HG03159 (cell line): ENCODE measurements around the gene IGFBP3.

Source experiments
- ATAC-seq: cut with Tn5 transposase; IDR thresholded peaks from one replicate; pipeline ENCODE4 v1.9.1; 2021; ENCODE audit warnings: mild to moderate bottlenecking, moderate library complexity; ENCODE audit not compliant: unreplicated experiment

The IGFBP3 gene

DNA sequence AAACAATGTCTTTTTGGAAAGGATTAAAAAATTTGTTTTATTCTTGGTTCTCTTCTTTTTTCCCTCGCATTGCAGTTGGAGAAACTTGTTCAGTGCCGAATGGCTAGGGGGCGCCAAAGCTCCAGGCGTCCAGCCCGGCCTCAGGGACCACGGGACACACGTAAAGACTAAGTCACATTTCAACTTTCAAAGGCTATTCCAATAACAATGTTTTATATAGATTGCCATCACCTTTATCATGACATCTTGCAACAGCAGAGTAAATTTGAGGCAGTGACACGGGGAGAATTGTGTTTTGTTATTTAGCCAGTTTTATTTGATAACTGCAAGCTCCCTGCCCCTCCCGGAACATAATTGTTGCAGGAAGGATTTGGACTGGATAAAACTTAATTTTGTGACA lies 2.2 kb upstream of the IGFBP3 start:
- no peak for ATAC-seq

- ATAC-seq, result no peak
Observed at GRCh38 chr7:45922810-45923209, 1.7 kb upstream of the IGFBP3 start.

DNA sequence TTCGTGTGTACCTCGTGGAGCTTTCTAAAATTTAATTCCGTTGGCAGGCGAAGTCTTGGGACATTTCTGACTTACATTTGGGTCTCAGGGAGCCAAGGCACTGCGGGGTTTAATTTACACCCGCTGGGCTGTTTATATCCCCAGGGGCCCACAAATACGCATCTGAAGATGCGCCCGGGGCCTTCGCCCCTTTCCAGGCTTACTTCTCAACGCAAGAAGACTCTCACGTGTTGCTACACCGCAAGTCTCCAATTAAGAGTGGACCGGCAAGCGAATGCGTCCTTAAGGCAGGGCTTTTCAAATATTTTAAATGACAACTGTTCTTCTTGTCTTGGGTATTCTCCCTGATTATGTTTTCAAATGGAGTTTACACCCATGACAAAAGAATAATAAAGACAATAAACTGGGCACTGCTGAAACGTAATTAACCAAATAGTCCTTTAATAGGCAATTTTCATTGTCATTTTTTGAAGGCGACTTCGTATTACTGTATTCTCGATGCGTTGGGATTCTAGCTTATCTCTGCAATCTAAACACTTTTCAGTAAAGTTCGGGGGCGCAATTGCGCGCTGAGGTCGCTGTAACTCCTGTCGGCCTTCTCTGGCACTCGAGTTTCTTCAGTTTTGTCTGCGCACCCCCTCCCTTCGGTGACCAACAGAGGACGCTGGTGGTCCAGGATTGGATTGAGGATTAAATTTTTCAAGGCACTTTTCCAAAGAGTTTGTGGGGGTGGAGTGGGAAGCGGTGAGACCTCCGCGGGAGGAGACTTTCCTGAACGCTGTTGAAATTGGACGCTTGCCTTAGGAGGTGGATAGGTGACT lies 837 bp upstream of the IGFBP3 start:
- no peak for ATAC-seq

GRCh38 chr7:45921381-45921698 lies 268 bp upstream of the IGFBP3 start:
- ATAC-seq, result no peak

- ATAC-seq, result no peak
Observed at GRCh38 chr7:45919993-45920459, 1.0 kb downstream of the IGFBP3 start.

- ATAC-seq, result no peak
Observed at GRCh38 chr7:45919231-45919784, 1.8 kb downstream of the IGFBP3 start.

GRCh38 chr7:45918556-45918955 lies 2.5 kb downstream of the IGFBP3 start:
- ATAC-seq, result no peak

- ATAC-seq, result peak; percentile 86
Observed at GRCh38 chr7:45917658-45918057, 3.4 kb downstream of the IGFBP3 start.

DNA sequence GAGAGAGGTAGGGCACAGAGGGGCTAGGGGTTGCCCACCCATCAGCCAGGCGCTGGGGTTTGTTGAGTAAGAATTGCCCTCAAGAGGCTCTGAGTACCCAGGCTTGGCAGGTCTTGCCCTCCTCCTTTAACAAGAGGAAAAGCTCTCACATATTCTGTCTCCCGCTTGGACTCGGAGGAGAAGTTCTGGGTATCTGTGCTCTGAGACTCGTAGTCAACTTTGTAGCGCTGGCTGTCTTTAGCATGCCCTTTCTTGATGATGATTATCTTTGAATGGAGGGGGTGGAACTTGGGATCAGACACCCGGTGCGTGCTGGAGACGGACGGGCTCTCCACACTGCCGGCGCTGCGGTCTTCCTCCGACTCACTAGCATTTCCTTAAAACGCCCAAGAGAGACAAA lies 4.0 kb downstream of the IGFBP3 start:
- no peak for ATAC-seq

- no peak for ATAC-seq
Observed at GRCh38 chr7:45915606-45916005, 5.5 kb downstream of the IGFBP3 start.

DNA sequence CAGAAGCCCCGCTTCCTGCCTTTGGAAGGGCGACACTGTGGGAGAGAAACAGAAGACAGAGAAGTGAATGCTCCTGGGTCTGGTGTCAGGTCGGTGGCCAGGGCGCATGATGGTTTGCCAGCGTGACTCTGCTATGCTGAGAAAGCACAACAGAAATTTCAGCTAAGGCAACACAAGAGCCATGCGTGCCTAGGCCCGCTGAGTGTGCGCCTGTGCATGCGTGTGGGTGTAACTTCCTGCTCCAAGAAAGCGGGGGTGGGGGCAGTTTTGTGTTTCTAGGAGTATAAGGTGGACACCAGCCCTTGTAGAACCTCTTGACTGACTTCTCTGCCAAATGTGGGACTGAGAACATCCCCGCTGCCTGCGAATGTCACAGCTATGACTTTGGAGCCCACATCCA lies 6.2 kb downstream of the IGFBP3 start:
- no peak for ATAC-seq

- ATAC-seq, result no peak
Observed at GRCh38 chr7:45912972-45913371, 8.1 kb downstream of the IGFBP3 start.

- no peak for ATAC-seq
Observed at GRCh38 chr7:45911311-45911710, 9.8 kb downstream of the IGFBP3 start.

DNA sequence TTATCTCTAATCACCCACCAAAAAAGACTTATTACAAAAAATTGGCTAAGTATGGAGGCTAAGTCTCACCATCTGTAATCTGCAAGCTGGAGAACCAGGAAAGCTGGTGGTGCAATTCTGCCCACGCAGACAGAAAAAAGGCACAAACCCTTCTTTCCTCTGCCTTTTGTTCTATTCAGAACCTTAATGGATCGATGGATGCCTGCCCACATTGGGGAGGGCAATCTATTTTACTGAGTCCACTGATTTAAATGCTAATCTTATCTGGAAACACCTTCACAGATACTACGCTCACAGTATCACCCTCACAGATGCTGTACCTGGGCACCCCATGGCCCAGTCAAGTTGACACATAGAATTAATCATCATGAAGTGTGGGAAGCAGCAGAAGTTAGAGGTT lies 10.2 kb downstream of the IGFBP3 start:
- no peak for ATAC-seq

GRCh38 chr7:45909561-45909960 lies 11.5 kb downstream of the IGFBP3 start:
- ATAC-seq, result no peak

- no peak for ATAC-seq
Observed at GRCh38 chr7:45902820-45903219, 18.3 kb downstream of the IGFBP3 start.

- no peak for ATAC-seq
Observed at GRCh38 chr7:45901566-45901965, 19.5 kb downstream of the IGFBP3 start.

DNA sequence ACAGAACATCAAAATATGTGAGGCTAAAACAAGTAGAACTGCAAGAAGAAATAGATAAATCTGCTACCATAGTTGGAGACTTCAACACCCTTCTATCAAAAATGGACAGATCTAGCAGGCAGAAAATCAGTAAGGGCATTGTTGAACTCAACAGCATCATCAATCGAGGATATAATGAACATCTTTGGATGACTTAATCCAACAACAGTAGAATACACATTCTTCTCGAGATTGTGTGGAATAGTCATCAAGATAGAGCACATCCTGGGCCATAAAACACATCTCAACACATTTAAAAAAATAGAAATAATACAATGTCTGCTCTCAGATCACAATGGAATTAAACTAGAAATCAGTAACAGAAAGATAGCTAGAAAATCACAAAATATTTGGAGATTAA lies 22.9 kb downstream of the IGFBP3 start:
- no peak for ATAC-seq

GRCh38 chr7:45897042-45897690 lies 23.9 kb downstream of the IGFBP3 start:
- no peak for ATAC-seq

GRCh38 chr7:45894665-45895062 lies 26.4 kb downstream of the IGFBP3 start:
- ATAC-seq, result no peak

DNA sequence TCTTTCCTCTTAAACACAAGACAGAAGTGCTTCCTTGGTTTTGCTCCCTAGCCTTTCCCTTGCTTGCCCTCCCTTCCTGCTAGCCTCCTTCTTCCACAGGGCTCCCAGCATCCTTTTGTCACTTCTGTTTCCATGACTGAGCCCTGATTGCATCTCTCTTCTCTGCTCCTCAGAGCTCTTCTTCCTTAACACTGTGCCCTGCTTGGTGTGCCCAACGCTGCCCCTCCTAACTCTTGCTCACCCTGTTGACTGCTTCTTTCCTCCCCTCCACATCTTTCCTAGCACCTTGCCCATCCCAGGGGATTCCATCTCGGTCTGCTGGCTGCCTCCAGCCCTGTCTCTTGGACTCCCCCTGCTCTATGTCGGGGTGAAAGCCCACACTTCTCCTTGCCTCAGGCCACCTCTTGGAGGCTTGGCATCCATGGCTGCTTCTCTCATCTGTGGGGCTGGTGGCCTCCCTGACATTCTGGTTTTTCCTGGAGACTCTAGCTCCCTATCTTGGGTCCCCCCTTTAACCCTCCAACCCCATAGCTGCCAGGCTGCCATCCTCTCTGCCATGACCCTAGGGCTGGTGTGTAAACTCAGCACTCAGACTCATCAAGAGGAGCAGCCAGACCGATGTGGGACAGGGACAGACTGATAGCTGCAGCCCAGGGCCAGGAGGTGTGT lies 26.9 kb downstream of the IGFBP3 start:
- ATAC-seq, result no peak
